Neural cell (in vitro differentiated cells): Measurements from ENCODE around the gene KIFAP3. TPM values are rescaled to one million over a fixed set of nuclear protein-coding genes. Genes with fewer than 3 reads are reported as not detected.
"Not testable (repeated sequence)": the region's sequence is repeated elsewhere in the genome, so short reads cannot be mapped to it uniquely, and the experiment has no call there.

Experiments used
- H2AFZ ChIP-seq: fragments of 200-600, 300-800 bp; sonication (generic), shearing (Covaris generic); 2 replicates; pipeline ENCODE4 v1.6.0; 2014; ENCODE audit warnings: low read depth, mild to moderate bottlenecking, antibody characterized with exemption, low read length, moderate library complexity
- H3F3A ChIP-seq: fragments of 200-600 bp; shearing (Covaris generic); 2 replicates; pipeline ENCODE4 v1.6.1; 2016; ENCODE audit warnings: mild to moderate bottlenecking, moderate library complexity, mixed read lengths, antibody characterized with exemption, low read length; ENCODE audit not compliant: insufficient read depth, poor library complexity, severe bottlenecking
- H3K27ac ChIP-seq: fragments of 200-600, 300-800 bp; sonication (generic), shearing (Covaris generic); 2 replicates; pipeline ENCODE4 v1.5.1; 2014; ENCODE audit warnings: mild to moderate bottlenecking, low read length, moderate library complexity
- H3K27me3 ChIP-seq: fragments of 300-800, 200-600 bp; sonication (generic), shearing (Covaris generic); 2 replicates; pipeline ENCODE4 v1.6.0; 2014; ENCODE audit warnings: mild to moderate bottlenecking, low read depth, low read length, moderate library complexity; ENCODE audit not compliant: insufficient read depth
- H3K36me3 ChIP-seq: fragments of 300-800, 200-600 bp; sonication (generic), shearing (Covaris generic); 2 replicates; pipeline ENCODE4 v1.5.1; 2014; ENCODE audit warnings: mild to moderate bottlenecking, antibody characterized with exemption, low read length, moderate library complexity; ENCODE audit not compliant: insufficient read depth
- H3K4me2 ChIP-seq: fragments of 300-800, 200-600 bp; sonication (generic), shearing (Covaris generic); 2 replicates; pipeline ENCODE4 v1.6.0; 2014; ENCODE audit warnings: mild to moderate bottlenecking, low read length
- H3K4me3 ChIP-seq: fragments of 300-800, 200-600 bp; sonication (generic), shearing (Covaris generic); 2 replicates; pipeline ENCODE4 v1.5.1; 2014; ENCODE audit warnings: mild to moderate bottlenecking, low read length, moderate library complexity
- H3K79me2 ChIP-seq: fragments of 200-600 bp; shearing (Covaris generic); replicated peaks from 2 replicates; pipeline ENCODE4 v1.6.0; 2014; ENCODE audit warnings: mild to moderate bottlenecking, low read length, moderate library complexity; ENCODE audit not compliant: insufficient read depth
- H3K9ac ChIP-seq: fragments of 300-800, 200-600 bp; sonication (generic), shearing (Covaris generic); 2 replicates; pipeline ENCODE4 v1.6.1; 2016; ENCODE audit warnings: mild to moderate bottlenecking, low read length, mixed read lengths
- H3K9me2 ChIP-seq: fragments of 200-600 bp; shearing (Covaris generic); 2 replicates; pipeline ENCODE4 v1.6.1; 2016; ENCODE audit warnings: mild to moderate bottlenecking, low read length, mixed read lengths; ENCODE audit not compliant: insufficient read depth
- H3K9me3 ChIP-seq: fragments of 200-600, 300-800 bp; sonication (generic), shearing (Covaris generic); 2 replicates; pipeline ENCODE4 v1.6.1; 2016; ENCODE audit warnings: mild to moderate bottlenecking, mixed run types, low read length, moderate library complexity, mixed read lengths
- H4K20me1 ChIP-seq: fragments of 200-600 bp; shearing (Covaris generic); 2 replicates; pipeline ENCODE4 v1.6.1; 2016; ENCODE audit warnings: mild to moderate bottlenecking, mixed run types; ENCODE audit not compliant: insufficient read depth
- EP300 ChIP-seq: fragments of 450-650 bp; conservative IDR thresholded peaks from 2 replicates; pipeline ENCODE4 v1.6.1; 2014; ENCODE audit warnings: antibody characterized with exemption, mild to moderate bottlenecking, moderate library complexity; ENCODE audit not compliant: poor library complexity, severe bottlenecking
- EZH2 ChIP-seq: fragments of 200-600, 300-800 bp; shearing (Covaris generic), sonication (generic); IDR thresholded peaks from 2 replicates; pipeline ENCODE4 v1.6.1; 2014; ENCODE audit warnings: antibody characterized with exemption, low read length, borderline replicate concordance, mild to moderate bottlenecking; ENCODE audit not compliant: insufficient read depth, poor library complexity, severe bottlenecking
- MXI1 ChIP-seq: fragments of 450-650 bp; conservative IDR thresholded peaks from 2 replicates; pipeline ENCODE4 v1.6.1; 2014; ENCODE audit warnings: antibody characterized with exemption, mild to moderate bottlenecking; ENCODE audit not compliant: poor library complexity, severe bottlenecking
- POLR2AphosphoS5 ChIP-seq: IDR thresholded peaks from 2 replicates; pipeline ENCODE4 v1.6.1; 2012
- RAD21 ChIP-seq: fragments of 450-650 bp; conservative IDR thresholded peaks from 2 replicates; pipeline ENCODE4 v1.6.1; 2014; ENCODE audit warnings: antibody characterized with exemption, mild to moderate bottlenecking, moderate library complexity
- SMC3 ChIP-seq: fragments of 450-650 bp; conservative IDR thresholded peaks from 2 replicates; pipeline ENCODE4 v1.6.1; 2014; ENCODE audit warnings: antibody characterized with exemption, mild to moderate bottlenecking, moderate library complexity; ENCODE audit not compliant: poor library complexity
- TAF1 ChIP-seq: IDR thresholded peaks from 2 replicates; pipeline ENCODE4 v1.6.1; 2012; ENCODE audit warnings: low read depth
- polyA plus RNA-seq: library from polyadenylated mRNA; depleted of rRNA; stranded (reverse); fragments of >200 nt; gene quantifications from 2 replicates; pipeline ENCODE4 v1.2.3, GENCODE V29; 2014
- TF ChIP-seq, protein P1 (sequence below): IDR thresholded peaks from 2 replicates; pipeline ENCODE4 v1.6.1; 2012; ENCODE audit warnings: borderline replicate concordance
- TF ChIP-seq, protein P2 (sequence below): fragments of 450-650 bp; IDR thresholded peaks from 2 replicates; pipeline ENCODE4 v1.5.1; 2014; ENCODE audit warnings: antibody characterized with exemption, mild to moderate bottlenecking, moderate library complexity; ENCODE audit not compliant: poor library complexity, severe bottlenecking

KIFAP3 gene
- polyA plus RNA-seq, 1 donor from 2014 or later, result 256 TPM

DNA sequence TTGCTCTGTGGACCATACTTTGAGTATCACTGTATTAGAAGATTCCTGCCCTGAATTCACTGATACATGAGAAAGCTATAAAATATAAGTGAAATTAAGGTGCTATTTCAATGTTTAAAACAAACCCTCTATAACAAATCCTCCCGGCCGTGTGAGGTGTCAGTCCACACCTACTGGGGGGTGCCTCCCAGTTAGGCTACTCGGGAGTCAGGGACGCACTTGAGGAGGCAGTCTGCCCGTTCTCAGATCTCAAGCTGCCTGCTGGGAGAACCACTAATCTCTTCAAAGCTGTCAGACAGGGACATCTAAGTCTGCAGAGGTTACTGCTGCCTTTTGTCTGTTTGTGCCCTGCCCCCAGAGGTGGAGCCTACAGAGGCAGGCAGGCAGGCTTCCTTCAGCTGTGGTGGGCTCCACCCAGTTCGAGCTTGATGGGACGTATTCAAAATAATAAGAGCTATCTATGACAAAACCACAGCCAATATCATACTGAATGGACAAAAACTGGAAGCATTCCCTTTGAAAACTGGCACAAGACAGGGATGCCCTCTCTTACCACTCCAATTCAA, 71.1 kb downstream of the KIFAP3 start:
- not testable (repeated sequence) for H3F3A ChIP-seq, H3K9ac ChIP-seq, H3K27ac ChIP-seq, H3K9me3 ChIP-seq, H3K4me3 ChIP-seq, H2AFZ ChIP-seq, H3K27me3 ChIP-seq, H3K4me2 ChIP-seq, H4K20me1 ChIP-seq, H3K36me3 ChIP-seq, H3K9me2 ChIP-seq, H3K79me2 ChIP-seq

DNA sequence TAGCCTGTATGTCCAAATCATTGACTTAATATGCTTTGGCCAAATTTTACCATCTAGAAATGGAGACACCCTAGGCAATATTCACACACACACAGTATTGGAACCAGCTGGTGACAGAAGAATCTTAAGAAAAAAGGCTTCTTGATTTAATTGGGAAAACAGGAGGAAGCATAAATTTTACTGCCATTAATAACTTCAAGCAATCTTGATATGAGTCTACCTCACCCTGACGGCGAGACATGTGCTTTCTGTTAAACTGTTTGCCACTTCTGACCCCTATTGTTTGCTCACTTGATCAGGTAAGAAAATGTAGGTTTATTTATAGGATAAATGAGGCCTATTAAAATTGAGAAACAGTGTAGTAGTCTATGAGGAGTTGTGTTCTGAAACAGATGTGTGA, 73.2 kb downstream of the KIFAP3 start:
- Histone ChIP-seq H3K27me3 (no peaks in the 10 kb centered on the region), H3K9me2 (no peaks in the 10 kb centered on the region), H3K36me3 (no peaks in the 10 kb centered on the region), H3K9ac (no peak overlapping the region), H3K4me2 (no peak overlapping the region), H3K27ac (no peak overlapping the region), H3F3A (no peaks in the 10 kb centered on the region), H3K4me3 (no peak overlapping the region), H3K9me3 (no peaks in the 10 kb centered on the region), H2AFZ (no peak overlapping the region), H3K79me2 (no peaks in the 10 kb centered on the region), H4K20me1 (no peaks in the 10 kb centered on the region)
- no peak for TF ChIP-seq RAD21
- no peak for TF ChIP-seq EP300
- no peak for TF ChIP-seq MXI1
- no peak for TF ChIP-seq SMC3
- TF ChIP-seq, protein P1, sequence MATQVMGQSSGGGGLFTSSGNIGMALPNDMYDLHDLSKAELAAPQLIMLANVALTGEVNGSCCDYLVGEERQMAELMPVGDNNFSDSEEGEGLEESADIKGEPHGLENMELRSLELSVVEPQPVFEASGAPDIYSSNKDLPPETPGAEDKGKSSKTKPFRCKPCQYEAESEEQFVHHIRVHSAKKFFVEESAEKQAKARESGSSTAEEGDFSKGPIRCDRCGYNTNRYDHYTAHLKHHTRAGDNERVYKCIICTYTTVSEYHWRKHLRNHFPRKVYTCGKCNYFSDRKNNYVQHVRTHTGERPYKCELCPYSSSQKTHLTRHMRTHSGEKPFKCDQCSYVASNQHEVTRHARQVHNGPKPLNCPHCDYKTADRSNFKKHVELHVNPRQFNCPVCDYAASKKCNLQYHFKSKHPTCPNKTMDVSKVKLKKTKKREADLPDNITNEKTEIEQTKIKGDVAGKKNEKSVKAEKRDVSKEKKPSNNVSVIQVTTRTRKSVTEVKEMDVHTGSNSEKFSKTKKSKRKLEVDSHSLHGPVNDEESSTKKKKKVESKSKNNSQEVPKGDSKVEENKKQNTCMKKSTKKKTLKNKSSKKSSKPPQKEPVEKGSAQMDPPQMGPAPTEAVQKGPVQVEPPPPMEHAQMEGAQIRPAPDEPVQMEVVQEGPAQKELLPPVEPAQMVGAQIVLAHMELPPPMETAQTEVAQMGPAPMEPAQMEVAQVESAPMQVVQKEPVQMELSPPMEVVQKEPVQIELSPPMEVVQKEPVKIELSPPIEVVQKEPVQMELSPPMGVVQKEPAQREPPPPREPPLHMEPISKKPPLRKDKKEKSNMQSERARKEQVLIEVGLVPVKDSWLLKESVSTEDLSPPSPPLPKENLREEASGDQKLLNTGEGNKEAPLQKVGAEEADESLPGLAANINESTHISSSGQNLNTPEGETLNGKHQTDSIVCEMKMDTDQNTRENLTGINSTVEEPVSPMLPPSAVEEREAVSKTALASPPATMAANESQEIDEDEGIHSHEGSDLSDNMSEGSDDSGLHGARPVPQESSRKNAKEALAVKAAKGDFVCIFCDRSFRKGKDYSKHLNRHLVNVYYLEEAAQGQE, result no peak
- TF ChIP-seq EZH2, result no peak
- no peak for TF ChIP-seq TAF1
- no peak for TF ChIP-seq POLR2AphosphoS5
- TF ChIP-seq, protein P2, sequence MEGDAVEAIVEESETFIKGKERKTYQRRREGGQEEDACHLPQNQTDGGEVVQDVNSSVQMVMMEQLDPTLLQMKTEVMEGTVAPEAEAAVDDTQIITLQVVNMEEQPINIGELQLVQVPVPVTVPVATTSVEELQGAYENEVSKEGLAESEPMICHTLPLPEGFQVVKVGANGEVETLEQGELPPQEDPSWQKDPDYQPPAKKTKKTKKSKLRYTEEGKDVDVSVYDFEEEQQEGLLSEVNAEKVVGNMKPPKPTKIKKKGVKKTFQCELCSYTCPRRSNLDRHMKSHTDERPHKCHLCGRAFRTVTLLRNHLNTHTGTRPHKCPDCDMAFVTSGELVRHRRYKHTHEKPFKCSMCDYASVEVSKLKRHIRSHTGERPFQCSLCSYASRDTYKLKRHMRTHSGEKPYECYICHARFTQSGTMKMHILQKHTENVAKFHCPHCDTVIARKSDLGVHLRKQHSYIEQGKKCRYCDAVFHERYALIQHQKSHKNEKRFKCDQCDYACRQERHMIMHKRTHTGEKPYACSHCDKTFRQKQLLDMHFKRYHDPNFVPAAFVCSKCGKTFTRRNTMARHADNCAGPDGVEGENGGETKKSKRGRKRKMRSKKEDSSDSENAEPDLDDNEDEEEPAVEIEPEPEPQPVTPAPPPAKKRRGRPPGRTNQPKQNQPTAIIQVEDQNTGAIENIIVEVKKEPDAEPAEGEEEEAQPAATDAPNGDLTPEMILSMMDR, result no peak

- TF ChIP-seq, protein P2, result no peak
- TF ChIP-seq RAD21 (no peak), MXI1 (no peak), POLR2AphosphoS5 (no peak), EZH2 (no peak), EP300 (no peak), SMC3 (no peak), TAF1 (no peak)
- TF ChIP-seq, protein P1, result no peak
- H3K79me2 ChIP-seq, result no peaks in the 10 kb centered on the region
- H3K4me2 ChIP-seq, result no peak overlapping the region
- H3K9me3 ChIP-seq, result no peaks in the 10 kb centered on the region
- H3K9ac ChIP-seq, result no peak overlapping the region
- H2AFZ ChIP-seq, result no peak overlapping the region
- no peaks in the 10 kb centered on the region for H3K36me3 ChIP-seq
- H3F3A ChIP-seq, result no peaks in the 10 kb centered on the region
- no peaks in the 10 kb centered on the region for H4K20me1 ChIP-seq
- H3K27ac ChIP-seq, result no peak overlapping the region
- no peak overlapping the region for H3K4me3 ChIP-seq
- H3K27me3 ChIP-seq, result no peaks in the 10 kb centered on the region
- H3K9me2 ChIP-seq, result no peaks in the 10 kb centered on the region
Measured at GRCh38 chr1:169999761-170000160, 74.7 kb downstream of the KIFAP3 start.
